ENCODE data around the gene OR4K5.
"Not testable (repeated sequence)": the region's sequence is repeated elsewhere in the genome, so short reads cannot be mapped to it uniquely, and the experiment has no call there.

Gene OR4K5

DNA sequence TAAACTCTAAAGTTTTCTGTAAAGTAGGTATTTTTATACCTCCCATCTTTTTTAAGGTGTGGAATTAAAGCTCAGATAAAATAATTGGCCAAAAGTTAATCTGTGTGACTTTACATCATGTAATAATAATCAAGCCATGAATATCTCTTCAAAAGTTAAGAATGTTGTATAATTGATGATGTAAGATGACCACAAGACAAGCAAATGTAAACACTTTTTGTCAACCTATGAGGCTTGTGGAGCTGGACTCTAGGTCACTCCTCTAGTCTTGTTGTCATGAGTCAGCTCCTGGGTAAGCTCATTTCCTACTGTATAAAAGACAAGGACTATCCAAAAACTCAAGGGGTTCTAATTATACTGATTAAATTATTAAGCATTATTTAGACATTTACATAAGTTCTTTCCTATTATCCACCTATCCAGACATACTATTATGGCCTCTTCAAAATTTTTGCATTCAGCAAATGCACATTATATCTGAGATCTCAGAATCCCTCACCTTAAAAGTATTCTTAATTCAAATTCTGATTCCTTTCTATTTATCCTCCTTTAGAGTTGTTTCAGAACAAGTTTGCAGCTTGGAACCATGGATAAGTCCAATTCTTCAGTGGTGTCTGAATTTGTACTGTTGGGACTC lies at the start of gene OR4K5:
OR4K5 (plus strand) TSS at position 587 of the 637 bp plus-strand sequence; CDS start at position 587, 0 bp downstream.
- no peak for DNase-seq

DNA sequence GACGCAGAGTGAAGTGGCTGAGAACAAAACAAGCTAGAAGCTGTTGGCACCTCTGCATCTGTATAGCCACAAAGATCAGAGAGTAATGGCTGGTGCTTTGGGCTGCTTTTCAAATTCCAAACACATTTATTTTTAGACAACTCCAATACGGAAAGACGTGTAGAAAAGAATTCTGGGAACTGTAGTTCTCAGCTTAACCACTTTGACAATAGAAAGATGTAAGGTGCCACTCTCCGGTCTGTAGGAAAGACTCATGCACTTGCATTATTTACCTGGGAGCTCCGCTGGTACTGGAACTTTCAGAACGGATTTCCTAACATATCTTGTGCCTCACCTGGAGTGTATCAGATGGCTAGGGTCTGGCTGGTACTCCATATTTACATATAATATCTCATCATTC lies 47.2 kb upstream of the OR4K5 start:
- no peak for DNase-seq

- no peak for DNase-seq
Observed at GRCh38 chr14:19874842-19875241, 45.6 kb upstream of the OR4K5 start, which contains the start of gene OR4K2. Gene OR4K2, plus strand, starts transcription at chr14:19875142. Its CDS starts 1,126 bp downstream, at chr14:19876268.

DNA sequence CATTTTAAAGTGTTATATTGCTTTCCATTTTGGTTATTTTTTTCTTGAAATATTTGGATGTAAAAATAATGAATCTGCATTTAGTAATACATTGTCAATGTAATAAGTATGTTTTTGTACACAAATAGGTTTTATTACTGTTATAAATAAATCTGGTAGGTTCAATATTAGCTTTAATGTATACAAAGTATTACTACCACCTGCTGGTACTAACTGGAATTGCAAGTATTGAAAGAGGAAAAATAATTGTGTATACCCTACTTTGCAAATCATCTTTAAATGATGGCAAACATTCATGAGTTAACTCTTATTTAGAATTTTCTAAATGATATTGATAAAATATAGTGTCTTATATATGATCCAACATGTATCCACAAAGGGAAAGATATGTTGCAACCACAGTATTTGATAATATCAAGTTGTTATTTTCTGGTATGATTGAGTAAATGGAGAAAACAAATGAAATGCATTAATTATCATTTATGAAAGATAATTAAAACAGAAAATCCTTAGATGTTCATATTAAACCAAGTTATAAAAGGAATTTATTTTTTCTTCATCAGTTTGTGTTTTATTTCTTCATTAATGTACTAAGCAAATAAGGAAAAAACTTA lies 42.3 kb upstream of the OR4K5 start:
- DNase-seq = no peak

DNA sequence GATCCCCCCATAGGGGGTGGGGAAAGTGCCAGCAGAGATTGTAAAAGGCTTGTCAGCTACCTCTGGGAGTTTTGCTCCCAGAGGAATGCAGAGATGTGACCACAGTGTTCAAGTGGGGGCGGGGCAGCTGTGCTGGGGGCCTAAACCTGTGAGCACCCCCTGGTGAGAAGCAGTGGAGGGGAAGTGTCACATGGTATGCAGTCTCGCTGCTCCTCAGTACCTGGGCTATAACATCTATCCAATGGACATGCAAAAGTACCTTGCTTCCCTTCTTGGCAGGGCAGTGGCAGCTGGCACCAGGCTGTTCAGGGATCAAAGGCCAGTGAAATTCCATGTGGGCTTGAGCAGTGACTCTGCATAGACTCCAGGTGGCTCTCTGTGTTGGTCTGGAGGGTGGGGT lies 25.1 kb upstream of the OR4K5 start:
- no peak for DNase-seq

DNA sequence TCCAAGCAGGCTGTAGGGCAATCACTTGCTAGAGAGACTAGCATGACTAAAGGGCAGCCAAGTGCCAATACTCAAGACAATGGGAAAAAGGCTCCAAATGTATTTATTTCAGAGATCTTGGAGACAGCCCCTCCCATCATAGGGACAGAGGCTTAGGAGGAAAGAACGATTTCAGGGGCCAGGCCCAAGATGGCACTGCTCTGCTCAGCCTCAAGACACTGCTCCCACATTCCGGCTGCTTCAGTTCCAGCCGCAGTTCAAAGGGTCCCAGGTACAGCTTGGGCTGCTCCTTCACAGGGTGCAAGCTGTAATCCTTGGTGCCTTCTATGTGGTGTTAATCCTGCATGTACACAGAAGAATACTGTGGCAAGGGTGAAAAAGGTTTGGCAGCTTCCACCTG lies 19.4 kb upstream of the OR4K5 start:
- DNase-seq = no peak

DNA sequence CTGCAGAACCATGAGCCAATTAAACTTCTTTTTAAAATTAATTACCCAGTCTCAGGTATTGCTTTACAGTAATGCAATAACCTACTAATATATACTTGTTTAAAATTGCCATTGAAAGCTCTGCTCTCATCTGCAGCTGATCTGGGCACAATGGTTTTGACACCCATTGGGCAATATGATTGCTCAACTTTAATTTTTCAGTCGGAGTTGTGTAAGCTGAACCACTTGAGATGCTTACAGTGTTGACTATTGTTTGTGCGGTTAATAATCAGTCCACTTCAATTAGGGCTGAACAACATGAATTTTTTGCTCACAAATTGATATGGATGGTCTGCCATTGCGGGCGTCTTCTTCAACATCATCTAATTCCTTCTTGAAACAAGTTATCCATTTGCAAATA lies 18.0 kb upstream of the OR4K5 start:
- DNase-seq = no peak

GRCh38 chr14:19906665-19907064 lies 13.7 kb upstream of the OR4K5 start:
- no peak for DNase-seq

- DNase-seq = no peak
Observed at GRCh38 chr14:19911114-19911513, 9.3 kb upstream of the OR4K5 start.

GRCh38 chr14:19917243-19917642 lies 3.2 kb upstream of the OR4K5 start:
- DNase-seq = no peak

GRCh38 chr14:19917955-19918518 lies 2.4 kb upstream of the OR4K5 start:
- DNase-seq = no peak

DNA sequence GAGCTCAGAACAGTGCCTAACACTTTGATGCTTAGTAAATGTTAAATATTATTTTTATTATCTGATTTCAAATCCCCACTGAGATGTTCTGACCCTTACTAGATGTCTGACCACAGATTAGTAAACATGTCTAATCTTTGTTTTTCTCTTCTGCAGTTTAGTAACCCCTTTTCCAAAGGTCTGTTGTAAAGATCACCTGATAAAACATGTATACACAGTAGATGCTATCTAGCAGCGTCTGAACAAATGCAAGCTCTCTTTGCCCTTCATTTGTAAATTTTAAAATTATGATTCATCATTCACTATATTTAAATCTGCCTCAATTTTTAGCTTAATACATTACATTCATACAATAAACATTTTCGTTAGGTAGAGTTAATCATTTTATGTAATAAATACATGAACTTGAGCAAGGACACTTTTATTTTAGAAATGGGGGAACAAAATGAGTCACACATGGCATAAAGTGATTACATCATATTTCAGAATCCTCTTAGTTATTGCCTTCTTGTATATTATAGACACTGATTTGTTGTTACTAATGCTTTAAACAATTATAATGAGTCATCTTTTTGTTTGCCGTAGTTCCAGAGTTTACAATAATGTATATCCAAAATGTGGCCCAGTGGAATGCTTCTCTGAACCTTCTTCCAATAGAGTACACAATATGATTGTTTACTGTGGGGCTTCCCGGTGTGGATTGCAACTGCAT lies 1.7 kb upstream of the OR4K5 start:
- no peak for DNase-seq

DNA sequence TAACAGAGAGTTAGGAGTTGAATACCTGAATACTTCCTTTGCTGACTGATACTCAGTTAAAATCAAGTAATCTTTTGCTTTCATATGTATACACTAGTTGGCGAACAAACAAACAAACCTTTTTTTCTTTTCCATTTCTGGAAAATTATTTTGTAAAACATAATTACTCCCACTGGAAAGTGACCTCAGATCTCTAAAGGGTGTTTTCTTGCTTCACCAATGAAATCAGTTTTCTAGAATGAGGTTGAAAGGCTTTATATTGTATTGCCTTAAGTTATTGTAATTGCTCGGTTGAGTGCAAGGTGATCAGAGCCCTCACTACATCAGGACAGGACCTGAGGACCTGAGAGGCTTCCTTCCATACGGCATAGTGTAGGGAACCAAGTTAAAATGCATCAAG lies 10.2 kb downstream of the OR4K5 start, which contains the start of gene OR4K1:
OR4K1 (plus strand) TSS at position 301 of the 400 bp plus-strand sequence. CDS start 4,750 bp downstream, outside the sequence.
- no peak for DNase-seq

DNA sequence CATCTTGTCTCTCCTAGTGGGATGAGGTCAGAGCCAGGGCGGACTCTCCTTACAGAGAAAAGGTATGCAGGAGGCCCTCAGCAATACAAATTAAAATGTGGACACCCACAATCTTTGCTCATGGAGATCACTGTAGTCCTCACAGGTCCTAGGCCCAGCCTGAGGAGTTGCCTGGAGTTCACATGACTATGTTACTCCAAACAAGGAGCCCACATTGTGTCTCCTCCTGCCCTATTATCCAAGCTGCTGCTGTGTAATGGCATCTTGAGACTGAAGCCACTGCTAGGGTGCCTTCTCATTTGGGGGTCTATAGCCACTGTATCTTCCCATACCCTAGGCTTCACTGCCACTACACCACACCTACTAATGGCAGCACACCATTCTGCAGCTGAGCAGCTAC lies 21.3 kb downstream of the OR4K5 start:
- DNase-seq = no peak

- DNase-seq = no peak
Observed at GRCh38 chr14:19947413-19948090, 27.1 kb downstream of the OR4K5 start.

GRCh38 chr14:19949218-19949617 lies 28.8 kb downstream of the OR4K5 start:
- no peak for DNase-seq

DNA sequence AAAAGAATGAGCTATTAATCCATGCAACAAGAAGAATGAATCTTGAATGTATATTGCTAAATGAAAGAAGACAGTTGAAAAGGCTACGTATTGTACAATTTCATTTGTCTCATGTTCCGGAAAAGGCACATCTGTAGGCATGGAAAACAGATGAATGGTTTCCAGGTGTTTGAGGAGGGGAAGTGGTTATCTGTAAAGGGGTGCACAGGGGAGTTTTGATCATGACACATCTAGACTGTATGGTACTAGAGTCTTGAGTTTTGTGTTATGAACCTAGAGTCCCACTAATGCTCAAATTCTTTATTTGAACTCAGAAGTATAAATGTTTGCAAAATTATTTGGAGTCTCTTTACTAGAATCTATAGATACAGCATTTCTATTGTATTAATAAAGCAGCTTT lies 49.3 kb downstream of the OR4K5 start:
- DNase-seq = not testable (repeated sequence)

Measured in NCI-H187 (cell line).